GM03348 (cell line): ENCODE data around the gene DISP1.
"Not testable (repeated sequence)": the region's sequence is repeated elsewhere in the genome, so short reads cannot be mapped to it uniquely, and the experiment has no call there.

Experiments used
- DNase-seq: peaks from one replicate; pipeline ENCODE4 v3.0.0; 2012; ENCODE audit warnings: low spot score

The DISP1 gene

DNA sequence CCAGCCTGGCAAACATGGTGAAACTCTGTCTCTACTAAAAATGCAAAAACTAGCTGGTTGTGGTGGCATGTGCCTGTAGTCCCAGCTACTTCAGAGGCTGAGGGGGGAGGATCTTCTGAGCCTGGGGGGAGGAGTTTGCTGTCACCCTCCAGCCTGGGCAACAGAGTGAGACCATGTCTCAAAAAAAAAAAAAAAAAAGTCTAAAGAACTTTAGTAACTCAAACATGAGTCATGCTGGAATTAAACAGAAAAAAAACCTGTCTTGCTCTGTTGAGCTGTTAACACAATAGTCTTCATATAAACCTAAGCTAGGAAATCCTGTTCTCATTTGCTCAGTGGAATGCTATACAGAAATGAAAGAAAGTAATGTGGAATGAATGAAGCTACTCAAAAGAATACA is 16.7 kb upstream of the DISP1 start:
- peak; percentile 27 for DNase-seq

DNA sequence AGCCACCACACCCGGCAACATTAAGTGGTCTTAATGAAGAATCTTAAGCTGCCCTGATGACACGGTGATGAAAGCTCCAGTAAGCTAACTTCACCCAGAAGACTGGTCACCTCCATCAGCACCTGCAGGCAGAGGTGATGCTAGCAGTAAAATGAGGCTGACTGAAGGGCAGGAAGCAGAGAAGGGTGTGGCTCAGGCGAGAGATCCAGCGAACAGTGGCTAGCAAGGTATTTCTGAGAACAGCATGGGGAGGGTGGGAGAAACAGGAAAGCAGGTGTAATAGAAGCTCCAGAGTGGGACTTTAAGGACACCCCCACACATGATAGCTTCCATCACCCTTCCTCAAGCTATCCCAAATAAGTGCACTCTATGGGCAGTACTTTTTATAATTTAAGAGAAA is 15.9 kb upstream of the DISP1 start:
- DNase-seq = no peak

- DNase-seq = no peak
Observed at GRCh38 chr1:222801067-222801466, 13.8 kb upstream of the DISP1 start.

GRCh38 chr1:222811671-222812070 is 3.2 kb upstream of the DISP1 start:
- DNase-seq = no peak

DNA sequence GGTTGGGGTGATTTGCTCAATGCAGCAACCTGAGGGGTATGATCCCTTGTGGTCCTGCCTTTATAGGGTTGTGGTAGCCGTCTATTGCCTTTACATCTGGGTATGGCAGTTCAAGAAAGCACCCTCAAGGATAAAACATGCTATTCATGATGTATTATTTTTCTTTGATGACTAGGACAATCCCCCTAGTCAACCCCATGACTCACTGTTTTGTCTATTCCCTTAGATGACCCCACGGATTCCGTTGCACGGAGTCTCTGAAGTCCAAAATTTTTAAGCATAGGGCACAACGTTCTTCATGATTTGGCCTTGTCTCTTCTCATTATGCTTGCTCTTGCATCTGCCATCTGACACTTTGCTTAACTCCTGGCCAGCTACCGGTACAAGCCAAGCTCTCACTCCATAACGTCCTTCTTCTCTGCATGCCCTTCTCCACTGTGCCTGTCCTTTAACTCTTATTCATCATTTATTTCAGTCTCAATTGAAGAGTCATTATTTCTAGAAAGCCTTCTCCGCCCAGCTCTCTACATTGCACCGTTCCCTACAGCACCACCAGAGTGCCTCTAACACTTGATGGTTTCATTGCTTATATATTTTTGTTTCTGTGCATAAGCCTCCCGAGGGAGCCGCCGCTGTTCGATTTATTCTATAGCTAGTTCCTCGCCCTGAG is 838 bp upstream of the DISP1 start:
- no peak for DNase-seq

DNA sequence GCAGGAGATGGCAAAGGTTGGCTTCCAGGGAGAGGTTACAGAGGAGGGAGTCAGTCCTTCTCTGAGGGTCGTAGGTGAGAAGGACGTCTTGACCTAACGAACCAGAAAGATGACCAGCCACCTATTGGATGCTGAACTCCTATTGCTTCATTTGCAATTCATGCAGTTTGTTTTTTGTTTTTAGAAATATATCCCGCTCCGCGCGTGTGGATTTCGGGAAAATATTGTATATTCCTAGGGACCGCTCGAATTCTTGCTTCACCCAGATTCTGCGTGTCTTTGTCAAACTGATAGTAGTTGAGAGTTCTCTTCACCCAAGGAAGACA is 564 bp downstream of the DISP1 start:
- DNase-seq = no peak

- peak; percentile 60 for DNase-seq
Observed at GRCh38 chr1:222817529-222817928, 2.7 kb downstream of the DISP1 start.

GRCh38 chr1:222818171-222818570 is 3.3 kb downstream of the DISP1 start:
- DNase-seq = no peak

DNA sequence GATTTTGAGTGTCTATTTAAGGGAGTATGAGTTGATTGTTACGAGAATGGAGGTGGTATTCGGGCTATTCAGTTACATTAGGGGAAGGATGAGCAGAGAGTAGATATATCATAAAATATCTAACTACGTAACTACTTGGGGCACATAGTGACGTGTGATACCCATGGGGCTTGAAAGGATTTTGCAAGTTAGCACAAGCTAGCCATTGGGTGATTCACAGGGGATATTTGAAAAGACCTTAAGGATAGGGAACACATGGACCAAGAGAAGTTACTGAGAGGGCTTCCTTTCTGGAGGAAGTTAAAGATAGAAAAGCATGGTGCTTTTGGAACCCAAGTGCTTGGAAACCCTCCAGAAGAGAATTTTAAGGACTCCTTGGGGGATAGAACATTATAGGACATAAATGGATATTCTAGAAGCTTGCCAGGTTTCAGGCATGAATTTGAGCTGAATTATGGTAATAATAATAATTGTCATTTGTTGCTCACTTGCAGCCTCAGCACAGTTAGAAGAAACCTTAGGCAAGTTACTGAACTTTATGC is 5.4 kb downstream of the DISP1 start:
- DNase-seq = no peak

GRCh38 chr1:222821239-222821638 is 6.4 kb downstream of the DISP1 start:
- DNase-seq = no peak

DNA sequence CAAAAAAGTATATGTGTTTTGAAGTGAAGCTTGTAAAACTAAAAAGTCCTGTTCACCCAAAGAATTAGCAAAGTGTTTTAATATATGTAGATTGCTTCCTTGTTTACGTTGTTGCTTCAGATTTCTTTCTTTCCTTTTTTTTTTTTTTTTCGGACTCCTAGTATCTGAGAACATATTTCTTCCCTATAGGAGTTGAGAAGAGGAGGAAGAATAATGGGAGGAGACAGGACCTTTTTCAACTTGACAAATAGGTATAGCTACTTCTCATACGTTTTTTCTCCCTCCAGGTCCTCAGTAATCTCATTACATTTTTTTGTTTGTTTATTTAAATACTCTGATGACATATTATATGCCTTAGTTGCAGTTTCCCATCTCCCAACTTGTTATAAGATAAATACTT is 8.9 kb downstream of the DISP1 start:
- no peak for DNase-seq

DNA sequence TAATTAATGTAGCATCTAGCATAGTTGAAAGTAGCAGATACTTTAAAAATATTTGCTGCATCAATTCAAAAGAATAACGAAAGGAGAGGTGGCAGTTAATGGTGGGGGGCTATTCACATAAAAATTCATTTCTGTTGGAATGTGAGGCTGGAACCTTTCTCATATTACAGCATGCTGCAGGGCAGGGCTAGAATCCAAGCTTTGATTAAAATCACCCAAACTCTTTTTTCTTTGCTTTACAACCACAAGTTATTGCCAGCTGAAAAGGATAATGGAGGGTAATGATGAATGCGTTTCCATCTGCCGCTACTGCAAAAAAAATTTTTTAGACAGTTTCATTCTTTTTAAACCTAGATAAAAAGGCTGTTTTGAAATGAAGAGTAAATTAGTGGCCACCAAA is 9.8 kb downstream of the DISP1 start:
- DNase-seq = no peak

- DNase-seq = no peak
Observed at GRCh38 chr1:222828939-222829338, 14.1 kb downstream of the DISP1 start.

GRCh38 chr1:222829868-222830267 is 15.0 kb downstream of the DISP1 start:
- peak; percentile 44 for DNase-seq

- no peak for DNase-seq
Observed at GRCh38 chr1:222833356-222833876, 18.6 kb downstream of the DISP1 start.

DNA sequence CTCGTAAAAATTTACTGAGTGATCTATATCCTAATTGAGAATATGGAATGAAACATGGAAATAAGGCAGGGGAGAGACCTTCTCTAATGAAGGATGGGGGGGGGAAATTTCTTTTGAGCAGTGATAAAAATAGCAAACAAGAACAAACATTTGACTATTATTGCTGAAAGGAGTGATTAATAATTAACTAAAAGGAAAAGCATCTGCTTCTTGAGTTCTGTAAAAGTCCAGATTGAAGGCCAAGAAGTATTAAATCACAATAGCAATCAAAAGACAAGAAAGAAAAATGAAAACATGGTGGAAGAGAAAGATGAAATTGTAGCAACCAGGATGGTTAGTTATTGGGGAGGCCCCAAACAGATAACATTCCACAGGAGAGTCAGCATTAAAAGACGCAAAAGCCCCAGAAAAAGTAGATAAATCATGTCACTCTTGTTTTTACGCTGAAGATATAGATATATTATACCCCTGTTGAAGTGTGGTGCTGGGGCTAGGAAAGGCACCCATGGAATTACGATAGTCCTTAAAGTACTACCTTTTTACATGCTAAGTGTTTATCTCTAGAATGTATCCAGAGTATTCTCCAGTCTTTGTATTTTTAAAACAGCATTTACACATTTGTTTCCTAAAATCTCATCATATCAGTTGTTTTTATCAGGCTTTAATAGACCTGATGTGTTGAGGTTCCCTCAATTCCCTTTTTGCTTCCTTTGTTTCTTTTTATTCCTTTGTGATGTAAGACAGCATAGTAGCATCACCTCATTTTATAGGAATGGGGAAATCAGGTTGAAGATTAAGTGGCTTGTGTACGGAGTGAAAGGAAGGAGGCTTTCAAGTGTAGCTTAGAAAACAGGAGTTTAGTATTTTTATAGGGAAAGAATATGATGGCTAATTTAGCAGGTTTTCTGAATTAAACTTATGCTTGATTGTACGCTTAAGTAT is 28.9 kb downstream of the DISP1 start:
- no peak for DNase-seq

GRCh38 chr1:222844411-222844779 is 29.6 kb downstream of the DISP1 start:
- no peak for DNase-seq

DNA sequence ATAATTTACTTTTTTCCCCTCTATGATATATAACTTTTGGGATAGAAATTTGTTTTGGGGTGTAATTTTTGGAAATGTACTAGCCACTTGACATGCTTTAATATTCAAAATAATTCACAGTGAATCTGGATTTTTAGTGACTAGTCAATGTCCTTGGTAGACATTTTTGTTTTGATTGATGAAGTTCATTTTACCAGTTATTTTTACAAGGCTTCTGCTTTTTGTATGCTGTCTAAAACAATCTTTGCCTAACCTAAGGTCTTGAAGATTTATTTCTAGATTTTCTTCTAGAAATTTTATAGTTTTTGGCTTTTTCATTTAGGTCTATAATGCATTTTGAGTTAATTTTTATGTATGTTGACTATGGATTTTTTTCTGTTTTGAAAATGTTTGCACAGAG is 30.9 kb downstream of the DISP1 start:
- DNase-seq = no peak

GRCh38 chr1:222850550-222850949 is 35.7 kb downstream of the DISP1 start:
- DNase-seq = not testable (repeated sequence)

GRCh38 chr1:222852326-222852725 is 37.5 kb downstream of the DISP1 start:
- DNase-seq = no peak

DNA sequence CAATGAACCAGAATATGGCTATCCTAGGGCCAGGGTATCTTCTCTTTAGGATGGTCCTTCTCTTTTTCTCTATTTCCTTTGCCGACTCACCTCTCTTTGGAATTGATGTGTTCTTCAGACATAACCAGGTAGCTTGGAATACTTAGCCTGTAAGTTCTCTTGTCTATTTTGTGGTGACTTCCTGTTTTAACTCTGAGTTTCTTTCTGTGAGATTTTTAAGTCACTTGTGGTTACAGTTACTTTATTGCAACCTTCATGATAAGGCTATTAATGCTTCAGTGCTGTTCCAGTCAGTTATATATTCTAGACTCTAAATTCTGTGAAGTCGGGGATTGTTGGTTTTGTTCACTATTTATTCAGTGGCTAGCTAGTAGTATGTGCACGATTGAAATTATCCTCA is 46.2 kb downstream of the DISP1 start:
- no peak for DNase-seq
